DND-41 (cell line): ENCODE data around the gene DES.
A peak's percentile ranks its signal among the peaks of the same experiment; 100 is the strongest.

Experiments used
- ATAC-seq: fragments of 200-7000 bp; cut with Tn5 transposase; 3 replicates; pipeline ENCODE4 v1.9.1; 2021; ENCODE audit warnings: low read depth; ENCODE audit not compliant: insufficient read depth
- DNase-seq: peaks from one replicate; pipeline ENCODE4 v3.0.0-alpha.2; 2020
- H2AFZ ChIP-seq: 2 replicates; pipeline ENCODE4 v1.6.0; 2012; ENCODE audit warnings: low read depth, low read length
- H3K27ac ChIP-seq: 2 replicates; pipeline ENCODE4 v1.5.1; 2012; ENCODE audit warnings: low read length, inconsistent platforms
- H3K27me3 ChIP-seq: fragments of 200-600 bp; sonication (generic); 2 replicates; pipeline ENCODE4 v1.6.0; 2012; ENCODE audit warnings: low read length, mild to moderate bottlenecking, inconsistent platforms; ENCODE audit not compliant: insufficient read depth, poor library complexity
- H3K36me3 ChIP-seq: 2 replicates; pipeline ENCODE4 v1.5.1; 2012; ENCODE audit warnings: low read length, inconsistent platforms; ENCODE audit not compliant: insufficient read depth
- H3K4me1 ChIP-seq: 2 replicates; pipeline ENCODE4 v1.5.1; 2012; ENCODE audit warnings: mild to moderate bottlenecking, low read length; ENCODE audit not compliant: insufficient read depth
- H3K4me2 ChIP-seq: 2 replicates; pipeline ENCODE4 v1.6.0; 2012; ENCODE audit warnings: mild to moderate bottlenecking, moderate library complexity, low read length, inconsistent platforms; ENCODE audit not compliant: insufficient read depth
- H3K4me3 ChIP-seq, 2 experiments: fragments of 200-600 bp in 1 of 2; shearing (Covaris generic) in 1 of 2; 2 replicates each; pipeline ENCODE4 v1.5.1; 2012 to 2016; ENCODE audit warnings: inconsistent platforms in 2 of 2, low read length in 2 of 2, mild to moderate bottlenecking in 2 of 2, low read depth in 1 of 2, moderate library complexity in 1 of 2
- H3K79me2 ChIP-seq: 2 replicates; pipeline ENCODE4 v1.6.0; 2012; ENCODE audit warnings: low read length, inconsistent platforms; ENCODE audit not compliant: insufficient read depth
- H3K9ac ChIP-seq: 2 replicates; pipeline ENCODE4 v1.6.0; 2012; ENCODE audit warnings: low read depth, mild to moderate bottlenecking, inconsistent platforms, low read length, moderate library complexity
- H3K9me3 ChIP-seq: 2 replicates; pipeline ENCODE4 v1.5.1; 2012; ENCODE audit warnings: low read length, moderate library complexity, mild to moderate bottlenecking, inconsistent platforms; ENCODE audit not compliant: insufficient read depth, severe bottlenecking
- H4K20me1 ChIP-seq: 2 replicates; pipeline ENCODE4 v1.6.0; 2012; ENCODE audit warnings: low read length; ENCODE audit not compliant: insufficient read depth
- CTCF ChIP-seq: IDR thresholded peaks from 2 replicates; pipeline ENCODE4 v1.5.1; 2012; ENCODE audit warnings: borderline replicate concordance, low read length, moderate library complexity, mild to moderate bottlenecking; ENCODE audit not compliant: poor library complexity, severe bottlenecking; ENCODE audit errors: extremely low read depth
- EZH2 ChIP-seq: IDR thresholded peaks from 3 replicates; pipeline ENCODE4 v1.6.1; 2012; ENCODE audit warnings: borderline replicate concordance, low read depth, mild to moderate bottlenecking, moderate library complexity, low read length, inconsistent platforms; ENCODE audit not compliant: severe bottlenecking

DES gene

GRCh38 chr2:219384083-219384713 lies 34.0 kb upstream of the DES start:
- Histone ChIP-seq H3K4me2 (no peak overlapping the region), H2AFZ (no peak overlapping the region), H3K4me1 (peaks cover 22% of the 10 kb centered on the region), H3K4me3 (no peak overlapping the region), H3K9me3 (no peaks in the 10 kb centered on the region), H3K36me3 (peaks cover 62% of the 10 kb centered on the region), H3K79me2 (peaks cover 16% of the 10 kb centered on the region), H4K20me1 (peaks cover 27% of the 10 kb centered on the region; the same call in 1 of the 2 replicates), H3K9ac (no peak overlapping the region), H3K27ac (no peak overlapping the region), H3K27me3 (no peaks in the 10 kb centered on the region)
- ATAC-seq (no peak), DNase-seq (no peak)
- TF ChIP-seq EZH2 (no peak), CTCF (no peak)

GRCh38 chr2:219384859-219385258 lies 33.3 kb upstream of the DES start:
- no peak for TF ChIP-seq CTCF
- no peak for TF ChIP-seq EZH2
- Histone ChIP-seq H3K79me2 (peaks cover 16% of the 10 kb centered on the region), H3K4me1 (peaks cover 22% of the 10 kb centered on the region), H2AFZ (no peak overlapping the region), H3K27me3 (no peaks in the 10 kb centered on the region), H4K20me1 (peaks cover 27% of the 10 kb centered on the region; the same call in 1 of the 2 replicates), H3K4me2 (no peak overlapping the region), H3K36me3 (peaks cover 62% of the 10 kb centered on the region), H3K4me3 (no peak overlapping the region), H3K9me3 (no peaks in the 10 kb centered on the region), H3K9ac (no peak overlapping the region), H3K27ac (no peak overlapping the region)
- DNase-seq (no peak), ATAC-seq (no peak)

GRCh38 chr2:219385958-219386520 lies 32.1 kb upstream of the DES start:
- peak overlapping the region; percentile 75; the same call in 1 of the 2 replicates for H3K9ac ChIP-seq
- peak overlapping the region; percentile 98; the same call in 1 of the 2 replicates for H3K4me2 ChIP-seq
- peaks cover 27% of the 10 kb centered on the region; the same call in 1 of the 2 replicates for H4K20me1 ChIP-seq
- no peaks in the 10 kb centered on the region for H3K27me3 ChIP-seq
- DNase-seq (no peak), ATAC-seq (no peak)
- no peak overlapping the region for H2AFZ ChIP-seq
- peak overlapping the region in 1 of 2 experiments; percentile 70; a peak in 3 of 4 replicates for H3K4me3 ChIP-seq
- H3K79me2 ChIP-seq: peaks cover 16% of the 10 kb centered on the region
- no peaks in the 10 kb centered on the region for H3K9me3 ChIP-seq
- peaks cover 55% of the 10 kb centered on the region for H3K36me3 ChIP-seq
- no peak overlapping the region for H3K27ac ChIP-seq
- peaks cover 22% of the 10 kb centered on the region for H3K4me1 ChIP-seq
- no peak for TF ChIP-seq EZH2
